H1 (cell line): ENCODE measurements around the gene MFAP4. TPM values are rescaled to one million over a fixed set of nuclear protein-coding genes. Genes with fewer than 3 reads are reported as not detected.

Experiments used
- ATF3 ChIP-seq: IDR thresholded peaks from 2 replicates; pipeline ENCODE4 v1.6.1; 2011; ENCODE audit warnings: low read depth, mild to moderate bottlenecking, low read length; ENCODE audit not compliant: insufficient read depth
- CEBPB ChIP-seq: IDR thresholded peaks from 2 replicates; pipeline ENCODE4 v1.6.1; 2012; ENCODE audit warnings: low read depth, low read length
- CREB1 ChIP-seq: IDR thresholded peaks from 2 replicates; pipeline ENCODE4 v1.6.1; 2012; ENCODE audit warnings: inconsistent platforms
- TAF7 ChIP-seq: optimal IDR thresholded peaks from 2 replicates; pipeline ENCODE3; 2011; ENCODE audit warnings: low read depth, mild to moderate bottlenecking, inconsistent platforms, low read length, moderate library complexity, borderline replicate concordance
- polyA plus RNA-seq, 7 experiments: library from polyadenylated mRNA; depleted of rRNA in 3 of 7; stranded (reverse) in 5 of 7; unstranded in 2 of 7; fragments of >200 nt in 5 of 7; fragments of 200-250 nt in 2 of 7; gene quantifications; 1 replicate in 5 of 7; 2 replicates in 1 of 7; 4 replicates in 1 of 7; pipeline versions ENCODE4 v1.2.1 to v1.2.3, GENCODE V29; 2011 to 2013; ENCODE audit warnings: missing spikeins in 2 of 7, mixed read lengths in 2 of 7
- total RNA-seq: library from RNA; stranded (reverse); fragmentation: NEBNext Ultra II Directional; extraction: Animal tissue kit (Norgen Biotek cat#: 25700); gene quantifications from 2 replicates; pipeline ENCODE4 v1.2.1, GENCODE V29; 2021

Gene MFAP4
- total and polyA plus RNA-seq, 2 of the 8 experiments (the other 6 are each of a cell fraction or from before 2014, with no cell fraction given), result 3.1 to 3.6 TPM

DNA sequence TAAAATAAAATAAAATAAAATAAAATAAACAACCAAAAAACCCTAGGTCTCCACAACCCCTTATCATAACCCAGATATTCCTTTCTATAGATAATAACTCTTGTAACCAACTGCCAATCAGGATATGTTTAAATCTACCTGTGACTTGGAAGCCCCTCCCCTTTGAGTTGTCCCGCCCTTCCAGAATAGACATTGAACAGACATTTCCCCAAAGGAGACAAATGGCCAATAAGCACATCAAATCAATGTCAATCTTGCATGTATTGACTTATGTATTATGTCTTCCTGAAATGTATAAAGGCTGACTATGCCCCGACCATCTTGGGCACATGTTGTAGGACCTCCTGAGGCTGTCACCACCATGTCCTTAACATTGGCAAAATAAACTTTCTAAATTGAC, 10.2 kb downstream of the MFAP4 start (continued):
- no peak for TF ChIP-seq TAF7
- TF ChIP-seq CEBPB, result no peak
- TF ChIP-seq CREB1, result no peak
- TF ChIP-seq ATF3, result no peak
